CD14-positive monocyte (primary cell): Measurements from ENCODE around the gene MOV10. TPM values are rescaled to one million over a fixed set of nuclear protein-coding genes. Genes with fewer than 3 reads are reported as not detected.
A peak's percentile ranks its signal among the peaks of the same experiment; 100 is the strongest.

Source experiments
- DNase-seq, 3 donors: peaks; one replicate each; pipeline ENCODE4 v3.0.0-alpha.2; 2011 to 2022
- H2AFZ ChIP-seq: 2 replicates; pipeline ENCODE4 v1.6.0; 2012; ENCODE audit warnings: mild to moderate bottlenecking, low read depth, low read length, inconsistent platforms; ENCODE audit not compliant: insufficient read depth, poor library complexity, severe bottlenecking
- H3K27ac ChIP-seq, 2 donors: 1 replicate in 1 of 2; 2 replicates in 1 of 2; pipeline ENCODE4 v1.5.1; 2012 to 2013; ENCODE audit warnings: low read length in 2 of 2, control low read depth in 1 of 2, inconsistent platforms in 1 of 2, low read depth in 1 of 2, mild to moderate bottlenecking in 1 of 2
- H3K27me3 ChIP-seq, 2 donors: one replicate each; pipeline versions ENCODE4 v1.6.0 to v1.6.1; 2011 to 2013; ENCODE audit warnings: low read length in 2 of 2; ENCODE audit not compliant: control insufficient read depth in 2 of 2, insufficient read depth in 2 of 2
- H3K36me3 ChIP-seq, 2 donors: replicated peaks in 1 of 2; 1 replicate in 1 of 2; 2 replicates in 1 of 2; pipeline versions ENCODE4 v1.5.1 to v1.6.1; 2012 to 2013; ENCODE audit warnings: low read length in 2 of 2, control low read depth in 1 of 2, inconsistent platforms in 1 of 2, mild to moderate bottlenecking in 1 of 2; ENCODE audit not compliant: insufficient read depth in 2 of 2, control insufficient read depth in 1 of 2
- H3K4me1 ChIP-seq, 2 donors: 1 replicate in 1 of 2; 2 replicates in 1 of 2; pipeline versions ENCODE4 v1.5.1 to v1.6.1; 2012 to 2013; ENCODE audit warnings: low read length in 2 of 2, control low read depth in 1 of 2, inconsistent platforms in 1 of 2, mild to moderate bottlenecking in 1 of 2, moderate library complexity in 1 of 2; ENCODE audit not compliant: insufficient read depth in 2 of 2, control insufficient read depth in 1 of 2
- H3K4me2 ChIP-seq: replicated peaks from 2 replicates; pipeline ENCODE3; 2012; ENCODE audit warnings: low read length, moderate library complexity, mild to moderate bottlenecking; ENCODE audit not compliant: poor library complexity, severe bottlenecking; ENCODE audit errors: extremely low read depth
- H3K4me3 ChIP-seq, 3 experiments: fragments of 200-600 bp in 1 of 3; sonication (generic) in 1 of 3; replicated peaks in 1 of 3; 1 replicate in 2 of 3; 2 replicates in 1 of 3; pipeline ENCODE4 v1.5.1; 2011 to 2013; ENCODE audit warnings: low read length in 3 of 3, mild to moderate bottlenecking in 3 of 3, control low read depth in 2 of 3, low read depth in 2 of 3, inconsistent platforms in 1 of 3, moderate library complexity in 1 of 3
- H3K79me2 ChIP-seq: 2 replicates; pipeline ENCODE4 v1.6.0; 2012; ENCODE audit warnings: mild to moderate bottlenecking, control low read depth, inconsistent platforms, low read length, moderate library complexity; ENCODE audit not compliant: insufficient read depth
- H3K9ac ChIP-seq: 2 replicates; pipeline ENCODE4 v1.6.0; 2017; ENCODE audit warnings: low read length, mild to moderate bottlenecking; ENCODE audit not compliant: insufficient read depth, poor library complexity, severe bottlenecking
- H3K9me3 ChIP-seq, 2 donors: replicated peaks in 1 of 2; 1 replicate in 1 of 2; 2 replicates in 1 of 2; pipeline versions ENCODE4 v1.5.1 to v1.6.1; 2012 to 2013; ENCODE audit warnings: low read length in 2 of 2, control low read depth in 1 of 2; ENCODE audit not compliant: control insufficient read depth in 1 of 2, insufficient read depth in 1 of 2
- H4K20me1 ChIP-seq: 2 replicates; pipeline ENCODE4 v1.6.0; 2012; ENCODE audit warnings: mild to moderate bottlenecking, low read length, control low read depth, moderate library complexity; ENCODE audit not compliant: insufficient read depth
- H3K27ac Mint-ChIP-seq, 7 donors: one replicate each; pipeline ENCODE4 v1.8.0; 2020; ENCODE audit warnings: mild to moderate bottlenecking in 7 of 7, mixed read lengths in 7 of 7, moderate library complexity in 6 of 7, inconsistent platforms in 2 of 7
- H3K27me3 Mint-ChIP-seq, 3 donors: one replicate each; pipeline ENCODE4 v1.8.0; 2021 to 2022; ENCODE audit warnings: low read depth in 3 of 3, mild to moderate bottlenecking in 3 of 3, mixed read lengths in 3 of 3, moderate library complexity in 3 of 3, inconsistent platforms in 1 of 3
- H3K36me3 Mint-ChIP-seq, 2 donors: one replicate each; pipeline ENCODE4 v1.8.0; 2020; ENCODE audit warnings: mixed read lengths in 2 of 2, inconsistent platforms in 1 of 2, mild to moderate bottlenecking in 1 of 2
- H3K4me1 Mint-ChIP-seq: one replicate; pipeline ENCODE4 v1.8.0; 2020; ENCODE audit warnings: mild to moderate bottlenecking, mixed read lengths
- H3K4me3 Mint-ChIP-seq, 2 donors: one replicate each; pipeline ENCODE4 v1.8.0; 2020; ENCODE audit warnings: mild to moderate bottlenecking in 2 of 2, mixed read lengths in 2 of 2, moderate library complexity in 1 of 2
- H3K9me3 Mint-ChIP-seq, 7 donors: one replicate each; pipeline ENCODE4 v1.8.0; 2020 to 2022; ENCODE audit warnings: mixed read lengths in 7 of 7, mild to moderate bottlenecking in 6 of 7, moderate library complexity in 6 of 7, inconsistent platforms in 2 of 7
- CTCF ChIP-seq: fragments of 200-600 bp; IDR thresholded peaks from one replicate; pipeline ENCODE4 v1.8.0; 2022; ENCODE audit warnings: antibody characterized with exemption, mild to moderate bottlenecking
- WGBS: methylation state at CpG from one replicate; pipeline ENCODE4 v1.1.5; 2013; ENCODE audit warnings: missing lambda C conversion rate; ENCODE audit not compliant: insufficient coverage; 5-methylcytosine and 5-hydroxymethylcytosine counted together
- intact Hi-C, 2 donors: fragments of 100-400 bp; cut with micrococcal nuclease; formaldehyde crosslinking; loops; one replicate each; pipeline versions ENCODE4 v1.15.0 to v1.15.1; 2023
- polyA plus RNA-seq, 3 donors: library from polyadenylated mRNA; depleted of rRNA in 1 of 3; unstranded in 2 of 3; stranded (reverse) in 1 of 3; fragments of 300-500 nt in 2 of 3; fragments of >200 nt in 1 of 3; fragmentation: Illumina TruSeq in 2 of 3; gene quantifications; 1 replicate in 2 of 3; 2 replicates in 1 of 3; pipeline ENCODE4 v1.2.3, GENCODE V29; 2012 to 2021

MOV10 gene
- polyA plus RNA-seq, 3 donors: 12.0 to 61.2 (median 13.6) TPM

- H3K9me3 Mint-ChIP-seq: no peaks in the 10 kb centered on the region
- 32% methylated on average over 7 of the region's 13 CpGs for WGBS
Measured at GRCh38 chr1:112716133-112716720, 41.8 kb downstream of the MOV10 start.

More at GRCh38 chr1:112716133-112716720, 41.8 kb downstream of the MOV10 start:
- TF ChIP-seq CTCF: peak; percentile 99
- no peak overlapping the region for H3K9ac ChIP-seq
- peaks cover 30% of the 10 kb centered on the region for H3K4me1 Mint-ChIP-seq
- no peaks in the 10 kb centered on the region for H3K36me3 ChIP-seq
- DNase-seq: peak; percentile 70 to 88 (median 84)
- H3K79me2 ChIP-seq: no peaks in the 10 kb centered on the region
- H3K4me3 ChIP-seq: peak overlapping the region; percentile 46 to 76 (median 57)
- H3K27ac ChIP-seq: no peak overlapping the region
- intact Hi-C loops: loop anchor here (2.0 to 10.0 kb wide), 6 partner anchors 89 to 1569 kb away; partner anchors contain the start of genes LRIG2 (in 1 of the 2) and SLC16A1 (in 1 of the 2)
- peaks cover 0 to 1% of the 10 kb centered on the region in 2 donors for H3K36me3 Mint-ChIP-seq
- peaks cover 32 to 38% of the 10 kb centered on the region in 2 donors for H3K4me1 ChIP-seq
- H3K27me3 ChIP-seq: peaks cover 0 to 11% of the 10 kb centered on the region in 2 donors
- peak overlapping the region; percentile 86 for H3K4me2 ChIP-seq
- H3K4me3 Mint-ChIP-seq: peak overlapping the region; percentile 80 to 92
- peaks cover 21 to 42% (median 25%) of the 10 kb centered on the region in 3 donors for H3K27me3 Mint-ChIP-seq
- H3K27ac Mint-ChIP-seq: peak overlapping the region in 1 of 7 donors; percentile 4
- no peaks in the 10 kb centered on the region for H4K20me1 ChIP-seq
- H3K9me3 ChIP-seq: no peaks in the 10 kb centered on the region
- H2AFZ ChIP-seq: peak overlapping the region; percentile 67
